GM21381 (cell line): Measurements from ENCODE around the gene TEX51.

Source experiments
- ATAC-seq: cut with Tn5 transposase; IDR thresholded peaks from one replicate; pipeline ENCODE4 v1.9.1; 2021; ENCODE audit warnings: mild to moderate bottlenecking, moderate library complexity; ENCODE audit not compliant: unreplicated experiment

Gene TEX51

GRCh38 chr2:126877861-126878565 is 20.7 kb upstream of the TEX51 start:
- no peak for ATAC-seq

GRCh38 chr2:126878601-126879000 is 20.1 kb upstream of the TEX51 start:
- no peak for ATAC-seq

GRCh38 chr2:126879348-126880298 is 19.1 kb upstream of the TEX51 start:
- no peak for ATAC-seq

GRCh38 chr2:126880324-126880723 is 18.4 kb upstream of the TEX51 start:
- no peak for ATAC-seq

DNA sequence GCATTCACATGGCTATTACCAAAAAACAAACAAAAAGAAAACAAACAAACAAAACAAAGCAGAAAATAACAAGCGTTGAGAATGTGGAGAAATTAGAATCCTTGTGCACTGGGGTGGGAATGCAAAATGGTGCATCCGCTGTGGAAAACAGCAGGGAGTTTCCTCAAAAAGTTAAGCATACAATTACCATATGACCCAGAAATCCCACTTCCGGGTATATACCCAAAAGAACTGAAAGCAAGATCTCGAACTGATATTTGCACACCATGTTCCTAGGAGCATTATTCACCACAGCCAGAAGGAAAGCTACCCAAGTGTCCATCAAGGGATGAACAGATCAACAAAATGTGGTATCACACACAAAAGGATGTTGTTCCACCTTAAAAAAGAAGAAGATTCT is 17.9 kb upstream of the TEX51 start:
- ATAC-seq: no peak

DNA sequence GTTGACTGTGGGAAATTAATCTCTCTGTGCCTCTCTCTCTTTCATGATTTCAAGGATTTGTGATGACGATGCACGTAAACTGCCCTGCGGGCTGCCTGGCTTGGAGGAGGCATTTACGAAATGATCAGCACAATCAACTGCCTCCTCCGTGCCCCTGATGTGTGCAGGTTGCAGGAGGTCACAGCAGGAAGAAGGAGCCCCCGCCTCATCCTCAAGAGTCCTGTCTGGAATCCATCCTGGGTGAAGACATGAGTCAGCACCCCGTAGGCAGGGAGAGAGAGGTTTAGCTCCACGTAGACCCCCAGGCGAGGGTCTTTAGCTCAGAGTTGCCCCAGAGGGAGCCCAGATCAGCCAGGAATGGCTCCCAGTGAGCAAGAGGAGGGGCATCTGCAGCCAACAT is 17.1 kb upstream of the TEX51 start:
- ATAC-seq: no peak

DNA sequence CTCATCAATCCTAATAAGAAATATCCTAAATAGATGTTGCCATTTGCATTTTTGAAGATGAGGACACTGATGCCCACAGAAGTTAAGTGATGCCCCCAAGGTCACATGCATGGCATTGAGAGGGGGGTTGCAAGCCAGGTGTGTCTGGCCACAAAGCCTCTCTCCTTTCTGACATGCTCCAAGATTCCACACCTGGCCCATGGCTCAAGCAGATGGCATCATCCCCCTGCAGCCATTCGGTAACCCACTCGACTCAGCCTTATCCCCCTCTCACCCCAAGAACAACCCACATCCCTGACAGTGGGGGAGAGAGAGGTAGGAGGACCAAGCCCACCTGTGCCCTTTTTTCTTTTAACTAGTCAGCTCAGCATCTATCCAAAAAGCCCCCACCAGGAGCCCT is 16.5 kb upstream of the TEX51 start:
- ATAC-seq: no peak

GRCh38 chr2:126882736-126883665 is 15.7 kb upstream of the TEX51 start:
- ATAC-seq: no peak

DNA sequence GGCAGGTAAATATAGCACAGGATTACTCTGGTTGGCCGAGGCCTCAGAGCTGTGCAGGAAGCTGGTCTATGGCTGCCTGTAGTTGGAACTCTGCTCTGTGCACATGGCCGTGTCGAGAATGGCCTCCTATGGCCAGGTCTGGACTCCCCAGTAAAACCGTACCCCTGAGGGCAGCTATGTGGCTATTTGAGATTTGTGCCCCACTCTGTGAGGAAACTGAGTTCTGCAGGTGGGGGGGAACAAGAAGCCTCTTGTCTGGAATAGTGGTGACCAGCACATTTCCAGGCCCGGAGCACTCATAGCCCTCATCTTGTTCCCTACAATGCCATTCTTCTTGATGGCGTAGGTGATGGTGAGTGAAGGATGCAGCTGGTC is 15.0 kb upstream of the TEX51 start:
- no peak for ATAC-seq

DNA sequence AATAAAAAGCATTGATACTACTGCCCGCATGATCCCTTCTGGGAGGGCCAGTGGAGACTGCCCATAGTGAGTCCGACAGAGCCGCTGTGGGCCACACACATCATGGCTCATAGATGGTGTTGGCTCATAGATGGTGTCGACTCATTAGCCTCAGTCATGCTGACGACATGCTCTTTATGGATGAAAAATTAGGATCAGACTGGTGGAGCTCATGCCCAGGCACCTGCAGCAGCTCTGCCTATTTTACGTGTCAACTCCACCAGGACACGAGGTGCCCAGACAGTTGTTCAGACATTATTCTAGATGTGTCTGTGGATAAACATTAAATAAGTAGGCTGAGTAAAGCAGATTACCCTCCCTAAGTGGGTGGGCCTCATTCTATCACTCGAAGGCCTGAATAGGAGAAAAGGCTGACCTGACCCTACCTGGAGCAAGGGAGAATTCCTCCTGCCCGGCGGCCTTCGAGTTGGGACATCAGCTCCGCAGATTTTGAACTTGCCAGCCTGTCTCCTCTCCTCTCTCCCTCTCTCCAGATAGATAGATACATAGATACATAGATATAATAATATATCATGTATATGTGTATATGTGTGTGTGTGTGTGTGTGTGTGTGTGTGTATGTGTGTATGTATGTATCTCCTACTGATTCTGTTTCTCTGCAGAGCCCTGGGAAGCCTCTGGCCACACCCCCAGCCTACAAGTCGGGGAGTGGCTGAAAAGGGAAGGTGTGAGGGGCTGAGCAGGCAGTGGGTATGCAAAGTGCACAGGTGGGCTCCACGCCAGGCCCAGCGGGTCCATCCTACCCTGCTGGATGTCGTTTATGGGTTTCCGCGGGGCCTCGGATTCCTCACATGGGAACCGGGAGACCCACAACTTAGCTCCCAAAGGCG is 13.6 kb upstream of the TEX51 start:
- no peak for ATAC-seq

GRCh38 chr2:126885751-126886210 is 12.9 kb upstream of the TEX51 start:
- no peak for ATAC-seq

- ATAC-seq: peak; percentile 93
These were observed 12.3 kb upstream of the TEX51 start for GRCh38 chr2:126886211-126886915.

- no peak for ATAC-seq
These were observed 11.8 kb upstream of the TEX51 start for GRCh38 chr2:126886916-126887280.

DNA sequence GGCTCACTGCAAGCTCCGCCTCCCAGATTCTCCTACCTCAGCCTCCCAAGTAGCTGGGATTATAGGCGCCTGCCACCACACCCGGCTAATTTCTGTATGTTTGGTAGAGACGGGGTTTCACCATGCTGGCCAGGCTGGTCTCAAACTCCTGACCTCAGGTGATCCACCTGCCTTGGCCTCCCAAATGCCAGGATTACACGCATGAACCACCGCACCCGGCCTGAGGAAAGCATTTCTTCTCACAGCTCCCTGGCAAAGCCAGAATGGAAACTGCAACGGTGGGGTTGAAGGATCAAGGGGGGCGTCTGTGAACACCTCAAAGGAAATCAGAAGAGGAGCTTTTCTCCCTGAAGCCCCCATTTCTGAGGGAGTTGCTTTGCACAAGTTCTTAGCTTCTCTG is 11.2 kb upstream of the TEX51 start:
- no peak for ATAC-seq

- ATAC-seq: no peak
These were observed 10.6 kb upstream of the TEX51 start for GRCh38 chr2:126888046-126888445.

DNA sequence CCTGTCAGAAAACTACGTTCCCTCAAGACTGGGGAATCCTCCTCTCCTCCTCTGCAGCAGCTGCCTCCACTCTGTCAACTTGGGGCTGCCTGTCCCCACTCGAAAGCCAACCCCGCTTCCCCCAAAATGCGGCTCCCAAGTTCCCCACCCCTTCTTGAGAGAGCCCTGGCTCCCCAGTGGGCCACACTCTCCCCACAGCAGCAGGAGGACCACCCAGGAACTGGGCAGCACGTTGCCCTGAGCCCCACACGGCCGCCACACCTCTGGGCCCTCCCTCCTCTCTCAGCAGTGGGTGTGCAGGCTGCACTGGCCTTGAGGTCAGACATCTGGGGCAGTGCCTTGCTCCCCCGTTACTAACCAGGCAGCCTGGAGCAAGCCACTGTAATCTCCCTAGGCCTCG is 9.6 kb upstream of the TEX51 start:
- ATAC-seq: no peak

DNA sequence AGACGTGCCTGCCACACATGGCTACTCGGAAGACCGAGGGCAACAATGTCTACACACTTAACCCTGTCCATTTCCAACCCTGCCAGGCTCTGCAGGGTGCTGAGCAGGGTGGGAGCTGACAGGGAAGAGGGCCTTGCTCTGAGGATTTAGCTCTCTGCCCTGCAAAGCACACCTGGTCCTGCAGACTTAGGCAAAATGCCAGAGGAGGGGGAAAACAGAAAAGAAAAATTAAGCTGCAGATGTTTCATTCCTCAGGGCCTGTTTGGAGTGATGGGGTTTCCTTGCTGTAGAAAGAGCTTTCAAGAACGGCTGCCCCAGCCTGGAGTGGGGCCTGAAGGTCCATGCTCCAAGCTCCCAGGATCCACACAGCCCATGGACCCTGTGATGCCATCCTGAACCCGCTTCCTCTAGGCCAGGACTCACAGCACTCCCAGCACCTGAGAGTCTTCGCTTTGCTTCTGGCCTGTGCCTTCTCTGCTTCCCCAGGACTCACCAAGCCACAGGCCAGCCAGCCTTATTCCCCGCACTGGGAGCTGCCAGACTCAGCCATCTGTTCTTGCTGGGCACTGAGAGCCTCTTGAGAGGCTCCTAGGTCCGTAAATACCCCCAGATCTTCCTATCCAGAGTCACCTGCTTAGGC is 9.1 kb upstream of the TEX51 start:
- ATAC-seq: no peak

- ATAC-seq: no peak
These were observed 8.6 kb upstream of the TEX51 start for GRCh38 chr2:126890136-126890510.
